Measurements from ENCODE around the gene SAPCD2. TPM values are rescaled to one million over a fixed set of nuclear protein-coding genes. Genes with fewer than 3 reads are reported as not detected.
A peak's percentile ranks its signal among the peaks of the same experiment; 100 is the strongest.

SAPCD2 gene
- total RNA-seq, 1 experiment from 2014 or later = 29.8 TPM

DNA sequence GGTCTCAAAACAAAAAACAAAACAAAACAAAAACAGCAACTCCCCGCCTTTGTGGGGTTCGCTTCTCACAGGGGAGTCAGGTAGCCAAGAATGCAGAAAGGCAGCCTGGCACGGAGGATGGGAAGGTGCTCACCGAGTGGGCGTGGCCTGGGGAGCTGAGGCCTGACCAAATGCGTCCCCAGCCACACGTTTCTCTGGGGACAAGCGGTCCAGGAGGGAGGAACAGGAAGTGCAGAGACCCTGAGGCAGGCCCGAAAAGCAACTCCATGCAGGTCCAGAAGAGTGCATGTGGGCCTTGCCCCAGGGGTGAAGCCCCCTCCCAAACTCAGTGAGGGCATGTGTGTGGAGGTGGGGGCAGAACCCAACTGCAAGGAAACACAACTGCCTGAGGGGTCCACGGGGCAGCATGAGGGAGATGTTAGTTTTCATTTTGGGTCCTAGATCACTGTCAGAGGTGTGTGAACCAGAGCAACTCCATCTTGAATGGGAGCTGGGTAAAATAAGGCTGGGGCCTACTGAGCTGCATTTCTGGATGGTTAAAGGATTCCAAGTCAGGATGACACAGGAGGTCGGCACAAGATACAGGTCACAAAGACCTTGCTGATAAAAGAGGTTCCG lies 4.4 kb upstream of the SAPCD2 start:
- Histone ChIP-seq H3K79me2 (ENCODE audit: insufficient read depth, low read length) (no peaks in the 10 kb centered on the region), H2AK5ac (ENCODE audit: insufficient read length, low read length) (no peak overlapping the region), H3K79me1 (ENCODE audit: insufficient read depth, low read depth, low read length, poor library complexity, severe bottlenecking) (no peaks in the 10 kb centered on the region), H2BK120ac (ENCODE audit: low read depth, low read length, poor library complexity, severe bottlenecking) (no peak overlapping the region), H4K91ac (ENCODE audit: insufficient read length, low read depth, low read length) (no peak overlapping the region), H3K27ac (ENCODE audit: insufficient read length, low read depth, low read length) (no peak overlapping the region), H4K5ac (ENCODE audit: insufficient read length, low read depth, low read length) (no peak overlapping the region), H2BK15ac (ENCODE audit: low read depth, low read length) (no peak overlapping the region), H4K20me1 (ENCODE audit: control insufficient read depth, insufficient read depth, insufficient read length) (peaks cover 3% of the 10 kb centered on the region), H3K9ac (ENCODE audit: extremely low read depth, insufficient read length, low read length) (no peak overlapping the region), H3K9me3 (ENCODE audit: control insufficient read depth, low read depth, low read length) (no peaks in the 10 kb centered on the region), H3K18ac (ENCODE audit: insufficient read length, low read depth, low read length) (peak overlapping the region; percentile 76), H3K4me2 (ENCODE audit: insufficient read depth, insufficient read length, low read length) (no peak overlapping the region), H2BK12ac (ENCODE audit: insufficient read length, low read depth, low read length) (no peak overlapping the region), H4K8ac (replicated peaks; ENCODE audit: insufficient read length, low read depth, low read length) (no peak overlapping the region), H3K23ac (ENCODE audit: insufficient read length, low read depth, low read length) (no peak overlapping the region), H3K4me1 (ENCODE audit: insufficient read depth, low read length) (peaks cover 7% of the 10 kb centered on the region; the same call in 1 of the 2 replicates), H3K23me2 (ENCODE audit: insufficient read length, low read depth, low read length, poor library complexity, severe bottlenecking) (peaks cover 17% of the 10 kb centered on the region), H2AFZ (ENCODE audit: low read length) (no peak overlapping the region), H3T11ph (ENCODE audit: low read length) (no peak overlapping the region), H2BK5ac (ENCODE audit: insufficient read length, low read length) (no peak overlapping the region), H3K56ac (ENCODE audit: insufficient read length, low read depth, low read length) (no peak overlapping the region), H2BK20ac (ENCODE audit: low read depth, low read length, poor library complexity, severe bottlenecking) (no peak overlapping the region), H3K27me3 (ENCODE audit: insufficient read depth, low read length) (peaks cover 7% of the 10 kb centered on the region; the same call in 1 of the 2 replicates), H3K14ac (ENCODE audit: insufficient read depth, low read length) (0 out of 2 replicates have a peak overlapping the region, but pooled peaks have one; percentile 68), H3K4ac (ENCODE audit: low read depth, low read length) (no peak overlapping the region; the same call in 1 of the 2 replicates)
- H3K27ac Mint-ChIP-seq = peak overlapping the region in 2 of 3 experiments; percentile 83 to 97; a peak in 4 of 7 replicates
- no peaks in the 10 kb centered on the region; a peak in 1 of 5 replicates for H3K9me3 Mint-ChIP-seq
- H3K27me3 Mint-ChIP-seq (ENCODE audit: low read depth) = peaks cover 41% of the 10 kb centered on the region
- H3K36me3 Mint-ChIP-seq (ENCODE audit: insufficient read depth in 1 of 3, low read depth in 3 of 3) = no peaks in the 10 kb centered on the region
- peaks cover 17 to 28% of the 10 kb centered on the region in 2 experiments for H3K4me1 Mint-ChIP-seq
- peak overlapping the region in 1 of 2 experiments; percentile 16; a peak in 1 of 5 replicates for H3K4me3 Mint-ChIP-seq
- no CpG with 5 or more reads among the region's 12 CpGs for whole genome bisulfite sequencing (ENCODE audit: extremely low coverage, insufficient read length, low lambda C conversion rate)
- TF ChIP-seq CTCF (conservative IDR thresholded peaks at IDR 0.05) = no peak
- DNase-seq = peak; percentile 68

Data from H9 (cell line).